HG02623 (cell line): ENCODE results near the gene TBX19.
A peak's percentile ranks its signal among the peaks of the same experiment; 100 is the strongest.

Experiments
- ATAC-seq: cut with Tn5 transposase; IDR thresholded peaks from one replicate; pipeline ENCODE4 v1.9.1; 2021; ENCODE audit warnings: moderate library complexity; ENCODE audit not compliant: unreplicated experiment

TBX19 gene

GRCh38 chr1:168280296-168280927 is at the start of gene TBX19:
Gene TBX19 (plus strand): TSS chr1:168280877. CDS start chr1:168281091, 214 bp downstream.
- no peak for ATAC-seq

- peak; percentile 70 for ATAC-seq
These were observed 45.7 kb upstream of the TBX19 start for GRCh38 chr1:168234846-168235547.

- no peak for ATAC-seq
These were observed 45.2 kb upstream of the TBX19 start for GRCh38 chr1:168235548-168235885.

GRCh38 chr1:168235937-168236336 is 44.7 kb upstream of the TBX19 start:
- no peak for ATAC-seq

- no peak for ATAC-seq
These were observed 43.7 kb upstream of the TBX19 start for GRCh38 chr1:168236836-168237611.

- no peak for ATAC-seq
These were observed 37.5 kb upstream of the TBX19 start for GRCh38 chr1:168243198-168243597.

GRCh38 chr1:168243636-168244212 is 37.0 kb upstream of the TBX19 start:
- no peak for ATAC-seq

- ATAC-seq, result no peak
These were observed 35.6 kb upstream of the TBX19 start for GRCh38 chr1:168245042-168245441.

GRCh38 chr1:168246506-168246905 is 34.2 kb upstream of the TBX19 start:
- ATAC-seq, result no peak

GRCh38 chr1:168252204-168252733 is 28.4 kb upstream of the TBX19 start:
- ATAC-seq, result no peak

GRCh38 chr1:168256164-168256563 is 24.5 kb upstream of the TBX19 start:
- ATAC-seq, result no peak

- ATAC-seq, result no peak
These were observed 23.3 kb upstream of the TBX19 start for GRCh38 chr1:168257397-168257796.

- no peak for ATAC-seq
These were observed 21.1 kb upstream of the TBX19 start for GRCh38 chr1:168259567-168259966.

- ATAC-seq, result no peak
These were observed 20.3 kb upstream of the TBX19 start for GRCh38 chr1:168260393-168260792.

- ATAC-seq, result no peak
These were observed 19.3 kb upstream of the TBX19 start for GRCh38 chr1:168261390-168261789.

- no peak for ATAC-seq
These were observed 17.5 kb upstream of the TBX19 start for GRCh38 chr1:168263130-168263529.

GRCh38 chr1:168264296-168264695 is 16.4 kb upstream of the TBX19 start:
- ATAC-seq, result no peak

GRCh38 chr1:168265596-168265995 is 15.1 kb upstream of the TBX19 start:
- no peak for ATAC-seq

- ATAC-seq, result no peak
These were observed 14.0 kb upstream of the TBX19 start for GRCh38 chr1:168266644-168267186.

- ATAC-seq, result no peak
These were observed 9.0 kb upstream of the TBX19 start for GRCh38 chr1:168271636-168272035.

GRCh38 chr1:168273575-168273974 is 7.1 kb upstream of the TBX19 start:
- ATAC-seq, result no peak
